ENCODE measurements around the gene TENM3.

TENM3 gene

GRCh38 chr4:182556580-182556979, 313.4 kb downstream of the TENM3 start:
- Histone ChIP-seq H3K36me3 (ENCODE audit: control insufficient read depth in 2 of 2, insufficient read depth in 2 of 2, low read length in 2 of 2) (no peaks in the 10 kb centered on the region), H3K4me1 (ENCODE audit: control insufficient read depth in 2 of 2, insufficient read depth in 2 of 2, low read length in 2 of 2) (no peaks in the 10 kb centered on the region), H3K9me3 (ENCODE audit: control insufficient read depth in 2 of 2, low read length in 2 of 2) (no peaks in the 10 kb centered on the region), H3K9ac (ENCODE audit: low read depth in 1 of 2, low read length in 2 of 2) (no peak overlapping the region), H3K27ac (ENCODE audit: low read depth in 2 of 2, low read length in 2 of 2) (no peak overlapping the region), H3K4me3 (ENCODE audit: low read length in 2 of 2) (no peak overlapping the region), H3K27me3 (ENCODE audit: control insufficient read depth in 2 of 2, insufficient read depth in 2 of 2, low read length in 2 of 2) (peaks cover 0 to 3% of the 10 kb centered on the region in 2 donors)

DNA sequence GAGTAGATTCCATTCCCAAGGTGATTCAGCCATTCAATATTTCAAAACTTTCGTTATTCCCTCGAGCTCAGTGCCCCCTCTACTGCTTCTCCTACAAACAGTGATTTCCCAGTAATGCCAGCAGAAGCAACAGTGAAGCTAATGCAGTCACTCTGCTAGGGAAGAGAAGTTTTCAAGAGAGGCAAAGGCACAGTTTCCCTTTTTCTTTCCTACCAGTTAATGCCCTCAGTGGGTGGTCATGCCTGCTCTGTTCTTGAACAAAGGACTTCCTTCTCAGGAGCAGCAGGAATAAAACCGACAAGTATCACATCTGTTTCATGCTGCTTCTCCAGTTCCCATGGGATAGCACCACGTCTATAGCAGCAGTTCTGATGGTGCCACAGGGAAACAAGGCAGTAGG, 317.2 kb downstream of the TENM3 start:
- no peaks in the 10 kb centered on the region for H3K4me1 ChIP-seq (ENCODE audit: control insufficient read depth in 2 of 2, insufficient read depth in 2 of 2, low read length in 2 of 2)
- H3K4me3 ChIP-seq (ENCODE audit: low read length in 2 of 2), result no peak overlapping the region
- no peaks in the 10 kb centered on the region for H3K36me3 ChIP-seq (ENCODE audit: control insufficient read depth in 2 of 2, insufficient read depth in 2 of 2, low read length in 2 of 2)
- H3K27ac ChIP-seq (ENCODE audit: low read depth in 2 of 2, low read length in 2 of 2), result no peak overlapping the region
- H3K9ac ChIP-seq (ENCODE audit: low read depth in 1 of 2, low read length in 2 of 2), result no peak overlapping the region
- H3K9me3 ChIP-seq (ENCODE audit: control insufficient read depth in 2 of 2, low read length in 2 of 2), result no peaks in the 10 kb centered on the region
- peaks cover 0 to 3% of the 10 kb centered on the region in 2 donors for H3K27me3 ChIP-seq (ENCODE audit: control insufficient read depth in 2 of 2, insufficient read depth in 2 of 2, low read length in 2 of 2)

- Histone ChIP-seq H3K4me3 (ENCODE audit: low read length in 2 of 2) (no peak overlapping the region), H3K27me3 (ENCODE audit: control insufficient read depth in 2 of 2, insufficient read depth in 2 of 2, low read length in 2 of 2) (no peaks in the 10 kb centered on the region), H3K9ac (ENCODE audit: low read depth in 1 of 2, low read length in 2 of 2) (no peak overlapping the region), H3K4me1 (ENCODE audit: control insufficient read depth in 2 of 2, insufficient read depth in 2 of 2, low read length in 2 of 2) (no peaks in the 10 kb centered on the region), H3K27ac (ENCODE audit: low read depth in 2 of 2, low read length in 2 of 2) (no peak overlapping the region), H3K9me3 (ENCODE audit: control insufficient read depth in 2 of 2, low read length in 2 of 2) (no peaks in the 10 kb centered on the region), H3K36me3 (ENCODE audit: control insufficient read depth in 2 of 2, insufficient read depth in 2 of 2, low read length in 2 of 2) (no peaks in the 10 kb centered on the region)
Observed at GRCh38 chr4:182562350-182562749, 319.1 kb downstream of the TENM3 start.

DNA sequence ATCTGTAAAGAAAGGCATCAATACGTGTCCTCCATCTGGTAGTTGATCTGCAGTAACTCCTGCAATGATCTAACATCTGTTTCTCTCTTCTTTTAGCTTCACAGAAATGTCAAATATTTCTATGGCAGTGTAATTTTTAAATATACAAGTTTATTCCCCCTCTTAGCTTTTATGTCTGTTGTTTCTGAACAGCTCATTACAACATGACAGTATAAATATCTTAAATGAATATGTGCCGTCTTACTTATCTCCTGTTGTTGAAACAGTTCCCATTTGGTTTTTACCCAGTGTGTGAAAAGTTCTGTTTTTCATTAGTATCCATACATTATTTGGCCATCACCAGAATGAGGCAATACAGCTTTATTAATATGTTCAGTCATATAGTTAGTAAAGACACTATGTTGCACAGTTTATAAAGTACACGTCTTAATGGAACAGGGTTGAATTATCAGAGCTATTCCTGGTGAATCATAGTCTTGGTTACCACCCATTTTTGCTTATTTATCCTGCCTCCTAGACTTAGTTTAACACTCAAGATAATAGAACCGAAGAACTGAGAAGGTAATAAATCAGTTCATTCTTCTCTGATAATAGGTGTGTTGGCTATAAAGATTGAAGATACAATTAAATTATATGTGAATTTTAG, 321.6 kb downstream of the TENM3 start:
- Histone ChIP-seq H3K27ac (ENCODE audit: low read depth in 2 of 2, low read length in 2 of 2) (no peak overlapping the region), H3K4me1 (ENCODE audit: control insufficient read depth in 2 of 2, insufficient read depth in 2 of 2, low read length in 2 of 2) (no peaks in the 10 kb centered on the region), H3K9me3 (ENCODE audit: control insufficient read depth in 2 of 2, low read length in 2 of 2) (no peaks in the 10 kb centered on the region), H3K27me3 (ENCODE audit: control insufficient read depth in 2 of 2, insufficient read depth in 2 of 2, low read length in 2 of 2) (no peaks in the 10 kb centered on the region), H3K9ac (ENCODE audit: low read depth in 1 of 2, low read length in 2 of 2) (no peak overlapping the region), H3K4me3 (ENCODE audit: low read length in 2 of 2) (no peak overlapping the region), H3K36me3 (ENCODE audit: control insufficient read depth in 2 of 2, insufficient read depth in 2 of 2, low read length in 2 of 2) (no peaks in the 10 kb centered on the region)

- no peaks in the 10 kb centered on the region for H3K36me3 ChIP-seq (ENCODE audit: control insufficient read depth in 2 of 2, insufficient read depth in 2 of 2, low read length in 2 of 2)
- H3K27ac ChIP-seq (ENCODE audit: low read depth in 2 of 2, low read length in 2 of 2), result no peak overlapping the region
- no peak overlapping the region for H3K4me3 ChIP-seq (ENCODE audit: low read length in 2 of 2)
- H3K4me1 ChIP-seq (ENCODE audit: control insufficient read depth in 2 of 2, insufficient read depth in 2 of 2, low read length in 2 of 2), result no peaks in the 10 kb centered on the region
- H3K9ac ChIP-seq (ENCODE audit: low read depth in 1 of 2, low read length in 2 of 2), result no peak overlapping the region
- no peaks in the 10 kb centered on the region for H3K27me3 ChIP-seq (ENCODE audit: control insufficient read depth in 2 of 2, insufficient read depth in 2 of 2, low read length in 2 of 2)
- H3K9me3 ChIP-seq (ENCODE audit: control insufficient read depth in 2 of 2, low read length in 2 of 2), result no peaks in the 10 kb centered on the region
Observed at GRCh38 chr4:182567119-182567518, 323.9 kb downstream of the TENM3 start.

- no peak overlapping the region for H3K4me3 ChIP-seq (ENCODE audit: low read length in 2 of 2)
- H3K9ac ChIP-seq (ENCODE audit: low read depth in 1 of 2, low read length in 2 of 2), result no peak overlapping the region
- H3K4me1 ChIP-seq (ENCODE audit: control insufficient read depth in 2 of 2, insufficient read depth in 2 of 2, low read length in 2 of 2), result no peaks in the 10 kb centered on the region
- H3K27ac ChIP-seq (ENCODE audit: low read depth in 2 of 2, low read length in 2 of 2), result no peak overlapping the region
- H3K27me3 ChIP-seq (ENCODE audit: control insufficient read depth in 2 of 2, insufficient read depth in 2 of 2, low read length in 2 of 2), result no peaks in the 10 kb centered on the region
- no peaks in the 10 kb centered on the region for H3K36me3 ChIP-seq (ENCODE audit: control insufficient read depth in 2 of 2, insufficient read depth in 2 of 2, low read length in 2 of 2)
- H3K9me3 ChIP-seq (ENCODE audit: control insufficient read depth in 2 of 2, low read length in 2 of 2), result no peaks in the 10 kb centered on the region
Observed at GRCh38 chr4:182569561-182569960, 326.4 kb downstream of the TENM3 start.

DNA sequence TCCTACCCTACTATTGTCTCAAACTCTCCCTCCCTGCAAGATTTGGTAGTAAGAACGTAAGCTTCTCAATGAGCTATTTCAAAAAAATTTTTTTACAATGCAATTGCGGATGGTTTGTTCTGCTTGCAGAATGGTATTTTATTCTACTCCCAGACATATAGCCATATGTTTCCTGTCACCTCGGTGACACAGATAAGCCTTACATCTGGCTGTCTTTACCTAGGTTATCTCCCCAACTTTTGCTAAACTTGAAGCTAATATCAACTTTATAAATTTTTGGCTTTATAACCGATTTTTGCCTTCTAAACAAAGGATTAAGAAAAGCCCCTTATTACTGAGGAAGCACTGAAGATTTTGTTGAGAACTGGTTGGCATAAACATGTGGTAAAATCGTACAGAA, 331.5 kb downstream of the TENM3 start:
- H3K27me3 ChIP-seq (ENCODE audit: control insufficient read depth in 2 of 2, insufficient read depth in 2 of 2, low read length in 2 of 2), result peaks cover 2 to 4% of the 10 kb centered on the region in 2 donors
- no peaks in the 10 kb centered on the region for H3K36me3 ChIP-seq (ENCODE audit: control insufficient read depth in 2 of 2, insufficient read depth in 2 of 2, low read length in 2 of 2)
- H3K27ac ChIP-seq (ENCODE audit: low read depth in 2 of 2, low read length in 2 of 2), result no peak overlapping the region
- no peaks in the 10 kb centered on the region for H3K9me3 ChIP-seq (ENCODE audit: control insufficient read depth in 2 of 2, low read length in 2 of 2)
- no peak overlapping the region for H3K9ac ChIP-seq (ENCODE audit: low read depth in 1 of 2, low read length in 2 of 2)
- H3K4me1 ChIP-seq (ENCODE audit: control insufficient read depth in 2 of 2, insufficient read depth in 2 of 2, low read length in 2 of 2), result no peaks in the 10 kb centered on the region
- H3K4me3 ChIP-seq (ENCODE audit: low read length in 2 of 2), result no peak overlapping the region

GRCh38 chr4:182575225-182575624, 332.0 kb downstream of the TENM3 start:
- no peaks in the 10 kb centered on the region for H3K9me3 ChIP-seq (ENCODE audit: control insufficient read depth in 2 of 2, low read length in 2 of 2)
- H3K4me3 ChIP-seq (ENCODE audit: low read length in 2 of 2), result no peak overlapping the region
- H3K4me1 ChIP-seq (ENCODE audit: control insufficient read depth in 2 of 2, insufficient read depth in 2 of 2, low read length in 2 of 2), result no peaks in the 10 kb centered on the region
- H3K9ac ChIP-seq (ENCODE audit: low read depth in 1 of 2, low read length in 2 of 2), result no peak overlapping the region
- peaks cover 2 to 4% of the 10 kb centered on the region in 2 donors for H3K27me3 ChIP-seq (ENCODE audit: control insufficient read depth in 2 of 2, insufficient read depth in 2 of 2, low read length in 2 of 2)
- no peaks in the 10 kb centered on the region for H3K36me3 ChIP-seq (ENCODE audit: control insufficient read depth in 2 of 2, insufficient read depth in 2 of 2, low read length in 2 of 2)
- no peak overlapping the region for H3K27ac ChIP-seq (ENCODE audit: low read depth in 2 of 2, low read length in 2 of 2)

- H3K9ac ChIP-seq (ENCODE audit: low read depth in 1 of 2, low read length in 2 of 2), result no peak overlapping the region
- peaks cover 2 to 4% of the 10 kb centered on the region in 2 donors for H3K27me3 ChIP-seq (ENCODE audit: control insufficient read depth in 2 of 2, insufficient read depth in 2 of 2, low read length in 2 of 2)
- no peaks in the 10 kb centered on the region for H3K9me3 ChIP-seq (ENCODE audit: control insufficient read depth in 2 of 2, low read length in 2 of 2)
- H3K4me1 ChIP-seq (ENCODE audit: control insufficient read depth in 2 of 2, insufficient read depth in 2 of 2, low read length in 2 of 2), result no peaks in the 10 kb centered on the region
- no peak overlapping the region for H3K27ac ChIP-seq (ENCODE audit: low read depth in 2 of 2, low read length in 2 of 2)
- H3K4me3 ChIP-seq (ENCODE audit: low read length in 2 of 2), result no peak overlapping the region
- no peaks in the 10 kb centered on the region for H3K36me3 ChIP-seq (ENCODE audit: control insufficient read depth in 2 of 2, insufficient read depth in 2 of 2, low read length in 2 of 2)
Observed at GRCh38 chr4:182576601-182577289, 333.5 kb downstream of the TENM3 start.

DNA sequence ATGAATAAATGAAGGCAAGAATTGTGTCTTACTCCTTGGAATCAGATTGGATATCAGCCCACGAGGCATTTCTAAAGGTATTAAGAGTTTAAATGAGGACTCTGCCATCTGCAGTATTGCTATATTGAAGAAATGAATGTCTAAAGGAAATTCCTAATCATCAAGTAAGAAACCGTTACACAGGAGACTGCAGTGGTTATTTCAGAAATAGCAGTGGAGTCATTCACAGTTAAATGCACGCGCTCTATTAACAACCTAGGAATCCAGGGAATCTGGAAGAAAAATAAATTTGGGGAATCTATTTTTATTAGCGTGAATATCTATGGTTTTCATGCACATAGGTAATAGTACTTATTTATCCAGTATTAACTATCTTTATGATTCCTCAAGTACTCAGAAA, 334.2 kb downstream of the TENM3 start:
- no peaks in the 10 kb centered on the region for H3K4me1 ChIP-seq (ENCODE audit: control insufficient read depth in 2 of 2, insufficient read depth in 2 of 2, low read length in 2 of 2)
- no peak overlapping the region for H3K27ac ChIP-seq (ENCODE audit: low read depth in 2 of 2, low read length in 2 of 2)

More for the DNA sequence above, 334.2 kb downstream of the TENM3 start:
- Histone ChIP-seq H3K9ac (ENCODE audit: low read depth in 1 of 2, low read length in 2 of 2) (no peak overlapping the region), H3K36me3 (ENCODE audit: control insufficient read depth in 2 of 2, insufficient read depth in 2 of 2, low read length in 2 of 2) (no peaks in the 10 kb centered on the region), H3K9me3 (ENCODE audit: control insufficient read depth in 2 of 2, low read length in 2 of 2) (no peaks in the 10 kb centered on the region), H3K27me3 (ENCODE audit: control insufficient read depth in 2 of 2, insufficient read depth in 2 of 2, low read length in 2 of 2) (peaks cover 2 to 4% of the 10 kb centered on the region in 2 donors), H3K4me3 (ENCODE audit: low read length in 2 of 2) (no peak overlapping the region)

All from mucosa of rectum (tissue), 2 donors.